Uterus (tissue), 2 donors: Measurements from ENCODE around the gene ITPR2.

Experiments used
- CTCF ChIP-seq, 4 experiments: fragments of 200-600 bp in 2 of 4; fragments of 450-650 bp in 2 of 4; sonication (generic) in 2 of 4; IDR thresholded peaks; one replicate each; pipeline ENCODE4 v1.5.1; 2016 to 2019; ENCODE audit warnings: antibody characterized with exemption in 4 of 4, mild to moderate bottlenecking in 2 of 4, moderate library complexity in 1 of 4
- POLR2A ChIP-seq, 2 donors: fragments of 450-650 bp; IDR thresholded peaks; one replicate each; pipeline ENCODE4 v1.6.1; 2016; ENCODE audit warnings: antibody characterized with exemption in 2 of 2, mild to moderate bottlenecking in 1 of 2, moderate library complexity in 1 of 2

- TF ChIP-seq CTCF (IDR thresholded peaks at IDR 0.05) (no peak), POLR2A (IDR thresholded peaks at IDR 0.05) (no peak)
Observed at GRCh38 chr12:26697217-26697616, 135.8 kb downstream of the ITPR2 start.
